H9 (cell line): ENCODE results near the gene SEBOX. TPM values are rescaled to one million over a fixed set of nuclear protein-coding genes. Genes with fewer than 3 reads are reported as not detected.

Experiments used
- DNase-seq: peaks from one replicate; pipeline ENCODE4 v3.0.0-alpha.2; 2017
- H2AFZ ChIP-seq: one replicate; pipeline ENCODE4 v1.6.1; 2013; ENCODE audit warnings: mild to moderate bottlenecking, low read length, control low read depth, moderate library complexity
- H2AK5ac ChIP-seq: 2 replicates; pipeline ENCODE4 v1.6.1; 2013; ENCODE audit warnings: low read length, control low read depth, mixed read lengths; ENCODE audit not compliant: insufficient read length
- H2BK120ac ChIP-seq: one replicate; pipeline ENCODE4 v1.6.1; 2013; ENCODE audit warnings: low read depth, mild to moderate bottlenecking, low read length, control low read depth, inconsistent platforms; ENCODE audit not compliant: poor library complexity, severe bottlenecking
- H2BK12ac ChIP-seq: 2 replicates; pipeline ENCODE4 v1.6.1; 2013; ENCODE audit warnings: low read length, control low read depth, mixed read lengths, low read depth; ENCODE audit not compliant: insufficient read length
- H2BK15ac ChIP-seq: 2 replicates; pipeline ENCODE4 v1.6.1; 2013; ENCODE audit warnings: low read depth, low read length, control low read depth
- H2BK20ac ChIP-seq: one replicate; pipeline ENCODE4 v1.6.1; 2013; ENCODE audit warnings: low read depth, mild to moderate bottlenecking, low read length, control low read depth, inconsistent platforms; ENCODE audit not compliant: poor library complexity, severe bottlenecking
- H2BK5ac ChIP-seq: 2 replicates; pipeline ENCODE4 v1.6.1; 2013; ENCODE audit warnings: low read length, control low read depth, mixed read lengths; ENCODE audit not compliant: insufficient read length
- H3K14ac ChIP-seq: 2 replicates; pipeline ENCODE4 v1.6.1; 2013; ENCODE audit warnings: low read length, control low read depth; ENCODE audit not compliant: insufficient read depth
- H3K18ac ChIP-seq: 2 replicates; pipeline ENCODE4 v1.6.1; 2013; ENCODE audit warnings: low read depth, mild to moderate bottlenecking, mixed read lengths, low read length, control low read depth; ENCODE audit not compliant: insufficient read length
- H3K23ac ChIP-seq: 2 replicates; pipeline ENCODE4 v1.6.1; 2013; ENCODE audit warnings: low read length, control low read depth, mixed read lengths, low read depth; ENCODE audit not compliant: insufficient read length
- H3K23me2 ChIP-seq: 2 replicates; pipeline ENCODE4 v1.6.1; 2013; ENCODE audit warnings: low read depth, mild to moderate bottlenecking, mixed read lengths, low read length, control low read depth; ENCODE audit not compliant: insufficient read length, poor library complexity, severe bottlenecking
- H3K27ac ChIP-seq: 2 replicates; pipeline ENCODE4 v1.5.1; 2013; ENCODE audit warnings: low read length, control low read depth, mixed read lengths, low read depth; ENCODE audit not compliant: insufficient read length
- H3K27me3 ChIP-seq: 2 replicates; pipeline ENCODE4 v1.6.1; 2013; ENCODE audit warnings: low read length, control low read depth, inconsistent platforms; ENCODE audit not compliant: insufficient read depth
- H3K4ac ChIP-seq: 2 replicates; pipeline ENCODE4 v1.6.1; 2013; ENCODE audit warnings: low read depth, mild to moderate bottlenecking, control low read depth, inconsistent platforms, low read length, moderate library complexity
- H3K4me1 ChIP-seq: 2 replicates; pipeline ENCODE4 v1.6.1; 2013; ENCODE audit warnings: low read length, control low read depth, inconsistent platforms; ENCODE audit not compliant: insufficient read depth
- H3K4me2 ChIP-seq: 2 replicates; pipeline ENCODE4 v1.6.1; 2013; ENCODE audit warnings: low read length, control low read depth, mixed read lengths; ENCODE audit not compliant: insufficient read length, insufficient read depth
- H3K56ac ChIP-seq: 2 replicates; pipeline ENCODE4 v1.6.1; 2013; ENCODE audit warnings: low read depth, mild to moderate bottlenecking, mixed read lengths, low read length, control low read depth; ENCODE audit not compliant: insufficient read length
- H3K79me1 ChIP-seq: 2 replicates; pipeline ENCODE4 v1.6.1; 2013; ENCODE audit warnings: low read depth, mild to moderate bottlenecking, moderate library complexity, low read length, control low read depth, inconsistent platforms; ENCODE audit not compliant: insufficient read depth, poor library complexity, severe bottlenecking
- H3K79me2 ChIP-seq: 2 replicates; pipeline ENCODE4 v1.6.1; 2013; ENCODE audit warnings: low read length, control low read depth, inconsistent platforms; ENCODE audit not compliant: insufficient read depth
- H3K9ac ChIP-seq: 2 replicates; pipeline ENCODE4 v1.6.1; 2013; ENCODE audit warnings: low read length, control low read depth, mixed read lengths; ENCODE audit not compliant: insufficient read length; ENCODE audit errors: extremely low read depth
- H3K9me3 ChIP-seq: one replicate; pipeline ENCODE4 v1.6.1; 2013; ENCODE audit warnings: low read depth, low read length, inconsistent platforms; ENCODE audit not compliant: control insufficient read depth
- H3T11ph ChIP-seq: one replicate; pipeline ENCODE4 v1.6.1; 2013; ENCODE audit warnings: mild to moderate bottlenecking, low read length, control low read depth, inconsistent platforms
- H4K20me1 ChIP-seq: one replicate; pipeline ENCODE4 v1.6.1; 2013; ENCODE audit not compliant: control insufficient read depth, insufficient read length, insufficient read depth
- H4K5ac ChIP-seq: 2 replicates; pipeline ENCODE4 v1.6.1; 2013; ENCODE audit warnings: low read depth, mild to moderate bottlenecking, mixed read lengths, low read length, control low read depth; ENCODE audit not compliant: insufficient read length
- H4K8ac ChIP-seq: replicated peaks from 2 replicates; pipeline ENCODE4 v1.6.1; 2013; ENCODE audit warnings: low read length, control low read depth, mixed read lengths, low read depth; ENCODE audit not compliant: insufficient read length
- H4K91ac ChIP-seq: 2 replicates; pipeline ENCODE4 v1.6.1; 2013; ENCODE audit warnings: low read depth, mild to moderate bottlenecking, moderate library complexity, mixed read lengths, low read length, control low read depth; ENCODE audit not compliant: insufficient read length
- H3K27ac Mint-ChIP-seq, 3 experiments: 2 replicates in 2 of 3; 3 replicates in 1 of 3; pipeline ENCODE4 v1.8.0; 2020 to 2021; ENCODE audit warnings: mixed read lengths in 3 of 3, mild to moderate bottlenecking in 1 of 3, moderate library complexity in 1 of 3
- H3K27me3 Mint-ChIP-seq: 2 replicates; pipeline ENCODE4 v1.8.0; 2021; ENCODE audit warnings: low read depth, mild to moderate bottlenecking, moderate library complexity, mixed read lengths
- H3K36me3 Mint-ChIP-seq, 3 experiments: 2 replicates in 2 of 3; 3 replicates in 1 of 3; pipeline ENCODE4 v1.8.0; 2020 to 2021; ENCODE audit warnings: low read depth in 3 of 3, mixed read lengths in 3 of 3; ENCODE audit not compliant: insufficient read depth in 1 of 3
- H3K4me1 Mint-ChIP-seq, 2 experiments: 2 replicates each; pipeline ENCODE4 v1.8.0; 2020; ENCODE audit warnings: mixed read lengths in 2 of 2
- H3K4me3 Mint-ChIP-seq, 2 experiments: 2 replicates in 1 of 2; 3 replicates in 1 of 2; pipeline ENCODE4 v1.8.0; 2020 to 2021; ENCODE audit warnings: mild to moderate bottlenecking in 2 of 2, mixed read lengths in 2 of 2, moderate library complexity in 1 of 2
- H3K9me3 Mint-ChIP-seq, 2 experiments: 2 replicates in 1 of 2; 3 replicates in 1 of 2; pipeline ENCODE4 v1.8.0; 2020; ENCODE audit warnings: mild to moderate bottlenecking in 2 of 2, mixed read lengths in 2 of 2, moderate library complexity in 1 of 2
- CTCF ChIP-seq: fragments of 200-600 bp; sonication (generic); conservative IDR thresholded peaks from 3 replicates; pipeline ENCODE4 v1.8.0; 2021; ENCODE audit warnings: antibody characterized with exemption, mild to moderate bottlenecking
- WGBS: extraction: QIAGEN DNeasy Blood & Tissue Kit; methylation state at CpG from one replicate; pipeline ENCODE4 v1.1.7; 2013; ENCODE audit warnings: missing lambda C conversion rate, low lambda C conversion rate, mixed read lengths; ENCODE audit not compliant: insufficient read length; ENCODE audit errors: extremely low coverage; 5-methylcytosine and 5-hydroxymethylcytosine counted together
- total RNA-seq: library from RNA; stranded (reverse); gene quantifications from 2 replicates; pipeline ENCODE4 v1.2.1, GENCODE V29; 2021

Gene SEBOX
- total RNA-seq, 1 experiment from 2014 or later = not detected

- Histone ChIP-seq H3K14ac (no peak overlapping the region), H2BK12ac (no peak overlapping the region), H4K20me1 (peaks cover 3% of the 10 kb centered on the region), H3K79me2 (peaks cover 37% of the 10 kb centered on the region; the same call in 1 of the 2 replicates), H3T11ph (no peak overlapping the region), H3K27ac (no peak overlapping the region), H3K23ac (no peak overlapping the region), H3K9me3 (no peaks in the 10 kb centered on the region), H2BK15ac (no peak overlapping the region), H4K5ac (no peak overlapping the region), H3K23me2 (peaks cover under 1% of the 10 kb centered on the region), H4K8ac (no peak overlapping the region), H3K18ac (no peak overlapping the region), H3K9ac (no peak overlapping the region), H3K4me1 (peaks cover 4% of the 10 kb centered on the region), H3K4me2 (no peak overlapping the region), H2AFZ (no peak overlapping the region), H2AK5ac (no peak overlapping the region), H3K4ac (no peak overlapping the region), H3K56ac (no peak overlapping the region), H3K27me3 (no peaks in the 10 kb centered on the region), H4K91ac (no peak overlapping the region), H2BK120ac (no peak overlapping the region), H2BK5ac (no peak overlapping the region), H2BK20ac (no peak overlapping the region), H3K79me1 (peaks cover 9% of the 10 kb centered on the region)
- Mint-ChIP-seq H3K4me3 (no peak overlapping the region), H3K9me3 (no peaks in the 10 kb centered on the region), H3K27ac (0 out of 7 replicates have a peak overlapping the region, but pooled peaks of 1 of the 3 experiments have one; percentile 16), H3K36me3 (peaks cover 29 to 56% (median 52%) of the 10 kb centered on the region in 3 experiments; a peak in 6 of 7 replicates), H3K4me1 (peaks cover 17 to 19% of the 10 kb centered on the region in 2 experiments), H3K27me3 (no peaks in the 10 kb centered on the region)
- DNase-seq = peak; percentile 17
- no CpG with 5 or more reads among the region's 7 CpGs for WGBS
- TF ChIP-seq CTCF = no peak
These were observed 38.9 kb downstream of the SEBOX start for GRCh38 chr17:28326114-28326513.
